Measurements from ENCODE around the gene SNX11. TPM values are rescaled to one million over a fixed set of nuclear protein-coding genes. Genes with fewer than 3 reads are reported as not detected.
A peak's percentile ranks its signal among the peaks of the same experiment; 100 is the strongest.

Gene SNX11, protein sequence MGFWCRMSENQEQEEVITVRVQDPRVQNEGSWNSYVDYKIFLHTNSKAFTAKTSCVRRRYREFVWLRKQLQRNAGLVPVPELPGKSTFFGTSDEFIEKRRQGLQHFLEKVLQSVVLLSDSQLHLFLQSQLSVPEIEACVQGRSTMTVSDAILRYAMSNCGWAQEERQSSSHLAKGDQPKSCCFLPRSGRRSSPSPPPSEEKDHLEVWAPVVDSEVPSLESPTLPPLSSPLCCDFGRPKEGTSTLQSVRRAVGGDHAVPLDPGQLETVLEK
- 15.1 TPM for polyA plus RNA-seq (2012; ENCODE audit: insufficient read depth, insufficient read length, low read depth)

DNA sequence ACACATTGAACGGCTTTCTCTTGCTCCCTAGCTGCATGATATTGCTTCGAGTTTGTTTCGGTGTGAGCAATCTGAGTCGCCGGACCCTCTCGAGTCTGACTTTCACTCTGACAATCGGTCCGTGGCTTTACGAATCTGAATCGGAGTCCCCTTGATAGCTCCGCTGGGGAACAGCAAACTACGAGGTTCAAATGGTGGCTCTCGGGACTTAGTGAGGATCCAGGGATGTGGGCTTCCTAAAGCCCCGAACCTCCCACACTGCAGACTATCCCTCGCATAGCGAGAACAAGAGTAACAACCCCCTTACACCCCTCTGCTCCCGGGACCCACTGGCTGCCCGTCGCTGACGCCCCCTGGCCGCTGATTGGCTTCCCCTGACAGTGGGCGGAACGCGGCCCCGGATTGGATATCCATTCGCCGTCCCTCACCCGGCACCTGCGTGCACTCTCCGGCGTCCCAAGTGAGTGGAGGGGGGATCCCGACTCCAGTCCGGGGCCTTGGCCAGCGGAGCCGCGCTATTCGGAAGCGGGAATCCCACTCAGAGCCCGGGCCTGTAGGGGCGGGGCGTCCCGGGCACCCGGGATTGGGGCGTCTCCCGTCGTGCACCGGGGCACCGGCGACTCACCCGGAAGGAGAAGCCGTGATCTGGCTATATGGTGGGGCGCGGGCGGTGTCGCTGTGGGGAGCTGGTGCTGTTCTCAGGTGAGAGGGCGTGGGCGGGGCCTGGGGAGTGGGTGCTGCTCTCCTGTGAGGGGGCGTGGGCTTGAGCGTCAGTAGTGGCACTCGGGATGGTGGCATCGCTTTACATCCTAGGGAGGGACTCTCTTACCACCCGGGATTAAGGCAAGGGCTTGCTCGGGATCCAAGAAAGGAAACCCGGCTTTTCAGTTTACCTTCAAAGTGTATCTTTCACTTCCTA lies at the start of gene SNX11:
Gene SNX11, plus strand, starts transcription at position 630 of the 919 bp plus-strand sequence. CDS start 4,278 bp downstream, outside the sequence.
- DNase-seq: peak; percentile 95
- H3K4me3 ChIP-seq (ENCODE audit: low read depth, low read length): peak within 1 kb of the TSS; percentile 98
- no peaks in the 10 kb centered on the region for H3K9me3 ChIP-seq
- H3K36me3 ChIP-seq: no peaks in the 10 kb centered on the region
- H3K27me3 ChIP-seq: no peaks in the 10 kb centered on the region
- TF ChIP-seq, protein P1, sequence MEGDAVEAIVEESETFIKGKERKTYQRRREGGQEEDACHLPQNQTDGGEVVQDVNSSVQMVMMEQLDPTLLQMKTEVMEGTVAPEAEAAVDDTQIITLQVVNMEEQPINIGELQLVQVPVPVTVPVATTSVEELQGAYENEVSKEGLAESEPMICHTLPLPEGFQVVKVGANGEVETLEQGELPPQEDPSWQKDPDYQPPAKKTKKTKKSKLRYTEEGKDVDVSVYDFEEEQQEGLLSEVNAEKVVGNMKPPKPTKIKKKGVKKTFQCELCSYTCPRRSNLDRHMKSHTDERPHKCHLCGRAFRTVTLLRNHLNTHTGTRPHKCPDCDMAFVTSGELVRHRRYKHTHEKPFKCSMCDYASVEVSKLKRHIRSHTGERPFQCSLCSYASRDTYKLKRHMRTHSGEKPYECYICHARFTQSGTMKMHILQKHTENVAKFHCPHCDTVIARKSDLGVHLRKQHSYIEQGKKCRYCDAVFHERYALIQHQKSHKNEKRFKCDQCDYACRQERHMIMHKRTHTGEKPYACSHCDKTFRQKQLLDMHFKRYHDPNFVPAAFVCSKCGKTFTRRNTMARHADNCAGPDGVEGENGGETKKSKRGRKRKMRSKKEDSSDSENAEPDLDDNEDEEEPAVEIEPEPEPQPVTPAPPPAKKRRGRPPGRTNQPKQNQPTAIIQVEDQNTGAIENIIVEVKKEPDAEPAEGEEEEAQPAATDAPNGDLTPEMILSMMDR (IDR thresholded peaks at IDR 0.05; ENCODE audit: low read depth, low read length): no peak
- H3K4me1 ChIP-seq: peaks cover 3% of the 10 kb centered on the region

DNA sequence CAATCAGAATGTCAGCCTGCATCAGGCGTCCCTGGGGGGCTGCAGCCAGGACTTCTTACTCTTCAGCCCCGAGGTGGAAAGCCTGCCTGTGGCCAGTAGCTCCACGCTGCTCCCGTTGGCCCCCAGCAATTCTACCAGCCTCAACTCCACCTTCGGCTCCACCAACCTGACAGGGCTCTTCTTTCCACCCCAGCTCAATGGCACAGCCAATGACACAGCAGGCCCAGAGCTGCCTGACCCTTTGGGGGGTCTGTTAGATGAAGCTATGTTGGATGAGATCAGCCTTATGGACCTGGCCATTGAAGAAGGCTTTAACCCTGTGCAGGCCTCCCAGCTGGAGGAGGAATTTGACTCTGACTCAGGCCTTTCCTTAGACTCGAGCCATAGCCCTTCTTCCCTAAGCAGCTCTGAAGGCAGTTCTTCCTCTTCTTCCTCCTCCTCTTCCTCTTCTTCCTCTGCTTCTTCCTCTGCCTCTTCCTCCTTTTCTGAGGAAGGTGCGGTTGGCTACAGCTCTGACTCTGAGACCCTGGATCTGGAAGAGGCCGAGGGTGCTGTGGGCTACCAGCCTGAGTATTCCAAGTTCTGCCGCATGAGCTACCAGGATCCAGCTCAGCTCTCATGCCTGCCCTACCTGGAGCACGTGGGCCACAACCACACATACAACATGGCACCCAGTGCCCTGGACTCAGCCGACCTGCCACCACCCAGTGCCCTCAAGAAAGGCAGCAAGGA lies 49.0 kb upstream of the SNX11 start:
- Histone ChIP-seq H3K9me3 (no peaks in the 10 kb centered on the region), H3K27me3 (no peaks in the 10 kb centered on the region), H3K4me3 (ENCODE audit: low read depth, low read length) (no peak overlapping the region), H3K4me1 (peaks cover 14% of the 10 kb centered on the region), H3K36me3 (peaks cover 82% of the 10 kb centered on the region)
- TF ChIP-seq, protein P1 (IDR thresholded peaks at IDR 0.05; ENCODE audit: low read depth, low read length): no peak
- no peak for DNase-seq

DNA sequence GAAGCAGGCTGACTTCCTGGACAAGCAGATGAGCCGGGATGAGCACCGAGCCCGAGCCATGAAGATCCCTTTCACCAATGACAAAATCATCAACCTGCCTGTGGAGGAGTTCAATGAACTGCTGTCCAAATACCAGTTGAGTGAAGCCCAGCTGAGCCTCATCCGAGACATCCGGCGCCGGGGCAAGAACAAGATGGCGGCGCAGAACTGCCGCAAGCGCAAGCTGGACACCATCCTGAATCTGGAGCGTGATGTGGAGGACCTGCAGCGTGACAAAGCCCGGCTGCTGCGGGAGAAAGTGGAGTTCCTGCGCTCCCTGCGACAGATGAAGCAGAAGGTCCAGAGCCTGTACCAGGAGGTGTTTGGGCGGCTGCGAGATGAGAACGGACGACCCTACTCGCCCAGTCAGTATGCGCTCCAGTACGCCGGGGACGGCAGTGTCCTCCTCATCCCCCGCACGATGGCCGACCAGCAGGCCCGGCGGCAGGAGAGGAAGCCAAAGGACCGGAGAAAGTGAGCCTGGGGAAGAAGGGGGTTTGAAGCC lies 48.4 kb upstream of the SNX11 start:
- no peak for DNase-seq
- Histone ChIP-seq H3K36me3 (peaks cover 84% of the 10 kb centered on the region), H3K4me1 (peaks cover 9% of the 10 kb centered on the region), H3K27me3 (no peaks in the 10 kb centered on the region), H3K4me3 (ENCODE audit: low read depth, low read length) (no peak overlapping the region), H3K9me3 (no peaks in the 10 kb centered on the region)
- TF ChIP-seq, protein P1 (IDR thresholded peaks at IDR 0.05; ENCODE audit: low read depth, low read length): no peak

DNA sequence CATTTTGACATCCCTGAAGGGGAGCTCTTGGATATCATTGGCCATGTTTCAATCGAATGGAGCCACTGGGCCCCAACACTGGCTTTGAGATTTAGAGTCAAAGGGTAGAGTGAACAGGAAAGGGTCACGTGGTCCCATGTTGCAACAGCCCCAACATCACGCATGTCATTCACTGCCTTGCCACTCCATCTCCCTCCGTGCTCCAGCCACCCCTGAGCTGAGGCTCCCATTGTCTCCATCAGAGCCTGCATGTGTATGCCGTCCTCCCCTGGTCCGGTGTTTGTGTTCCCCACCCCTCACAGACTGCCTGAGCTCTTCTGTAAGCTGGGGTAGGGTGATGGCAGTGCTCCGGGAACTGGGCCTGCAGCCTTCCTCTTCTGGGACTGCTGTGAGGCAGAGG lies 47.3 kb upstream of the SNX11 start:
- H3K27me3 ChIP-seq: no peaks in the 10 kb centered on the region
- H3K4me1 ChIP-seq: peaks cover 4% of the 10 kb centered on the region
- no peak for DNase-seq
- H3K4me3 ChIP-seq (ENCODE audit: low read depth, low read length): no peak overlapping the region
- TF ChIP-seq, protein P1 (IDR thresholded peaks at IDR 0.05; ENCODE audit: low read depth, low read length): no peak
- peaks cover 85% of the 10 kb centered on the region for H3K36me3 ChIP-seq
- H3K9me3 ChIP-seq: no peaks in the 10 kb centered on the region

GRCh38 chr17:48062273-48062672 lies 45.3 kb upstream of the SNX11 start:
- no peaks in the 10 kb centered on the region for H3K27me3 ChIP-seq
- TF ChIP-seq, protein P1 (IDR thresholded peaks at IDR 0.05; ENCODE audit: low read depth, low read length): no peak
- no peaks in the 10 kb centered on the region; the same call in 1 of the 2 replicates for H3K4me1 ChIP-seq
- H3K9me3 ChIP-seq: no peaks in the 10 kb centered on the region
- H3K36me3 ChIP-seq: peaks cover 72% of the 10 kb centered on the region
- no peak for DNase-seq
- H3K4me3 ChIP-seq (ENCODE audit: low read depth, low read length): no peak overlapping the region
